GM12873 (cell line): ENCODE measurements around the gene OSGIN1.

Source experiments
- TF ChIP-seq, protein P1 (sequence below): IDR thresholded peaks from 2 replicates; pipeline ENCODE4 v1.5.1; 2012; ENCODE audit warnings: low read depth, mild to moderate bottlenecking, moderate library complexity, low read length, control low read depth; ENCODE audit not compliant: insufficient read depth; ENCODE audit errors: missing control alignments

The OSGIN1 gene

GRCh38 chr16:83946154-83946780 lies 6.8 kb upstream of the OSGIN1 start:
- TF ChIP-seq, protein P1, sequence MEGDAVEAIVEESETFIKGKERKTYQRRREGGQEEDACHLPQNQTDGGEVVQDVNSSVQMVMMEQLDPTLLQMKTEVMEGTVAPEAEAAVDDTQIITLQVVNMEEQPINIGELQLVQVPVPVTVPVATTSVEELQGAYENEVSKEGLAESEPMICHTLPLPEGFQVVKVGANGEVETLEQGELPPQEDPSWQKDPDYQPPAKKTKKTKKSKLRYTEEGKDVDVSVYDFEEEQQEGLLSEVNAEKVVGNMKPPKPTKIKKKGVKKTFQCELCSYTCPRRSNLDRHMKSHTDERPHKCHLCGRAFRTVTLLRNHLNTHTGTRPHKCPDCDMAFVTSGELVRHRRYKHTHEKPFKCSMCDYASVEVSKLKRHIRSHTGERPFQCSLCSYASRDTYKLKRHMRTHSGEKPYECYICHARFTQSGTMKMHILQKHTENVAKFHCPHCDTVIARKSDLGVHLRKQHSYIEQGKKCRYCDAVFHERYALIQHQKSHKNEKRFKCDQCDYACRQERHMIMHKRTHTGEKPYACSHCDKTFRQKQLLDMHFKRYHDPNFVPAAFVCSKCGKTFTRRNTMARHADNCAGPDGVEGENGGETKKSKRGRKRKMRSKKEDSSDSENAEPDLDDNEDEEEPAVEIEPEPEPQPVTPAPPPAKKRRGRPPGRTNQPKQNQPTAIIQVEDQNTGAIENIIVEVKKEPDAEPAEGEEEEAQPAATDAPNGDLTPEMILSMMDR, result no peak

DNA sequence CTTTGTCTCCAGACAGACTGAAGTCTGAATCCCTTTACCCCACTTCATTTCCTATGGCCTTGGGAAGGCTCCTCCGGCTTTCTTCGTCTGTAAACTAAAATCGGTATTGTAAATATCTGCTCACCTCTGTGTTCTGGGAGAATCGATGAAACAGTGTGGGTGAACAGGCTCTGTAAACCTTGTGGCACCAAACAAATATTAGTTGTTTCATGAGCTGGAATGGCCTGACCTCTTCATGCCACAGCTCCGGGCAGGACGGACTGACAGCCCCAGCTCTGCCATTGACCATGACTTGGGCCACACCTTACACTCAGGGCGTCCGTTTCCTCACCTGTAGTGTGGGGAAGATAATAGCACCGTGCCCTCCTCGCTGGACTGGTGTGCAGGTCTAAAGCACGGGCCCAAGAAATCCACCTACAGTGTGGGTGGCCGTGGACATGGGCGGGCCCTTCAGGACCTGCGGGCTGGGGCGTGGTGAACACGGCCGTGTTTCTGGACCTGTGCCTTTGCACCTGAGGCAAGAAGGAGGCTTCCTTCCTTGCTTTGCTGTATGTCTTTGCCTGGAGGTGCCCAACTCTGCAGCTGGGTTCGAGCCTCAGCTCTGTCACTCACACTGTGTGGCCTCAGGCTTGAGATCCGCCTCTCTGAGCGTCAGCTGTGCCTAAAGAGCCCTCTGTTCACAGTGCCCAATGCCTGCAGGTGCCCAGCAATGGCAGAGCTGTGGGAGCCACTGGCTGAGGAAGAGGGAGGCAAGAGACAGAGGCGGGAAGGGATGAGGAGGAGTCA lies 6.1 kb upstream of the OSGIN1 start:
- TF ChIP-seq, protein P1, result no peak

- TF ChIP-seq, protein P1, result no peak
Measured at GRCh38 chr16:83947642-83948234, 5.3 kb upstream of the OSGIN1 start.

GRCh38 chr16:83948914-83949723 lies 3.9 kb upstream of the OSGIN1 start:
- TF ChIP-seq, protein P1, result no peak

- TF ChIP-seq, protein P1, result no peak
Measured at GRCh38 chr16:83949724-83950001, 3.4 kb upstream of the OSGIN1 start.

- TF ChIP-seq, protein P1, result no peak
Measured at GRCh38 chr16:83951544-83951943, 1.5 kb upstream of the OSGIN1 start.

DNA sequence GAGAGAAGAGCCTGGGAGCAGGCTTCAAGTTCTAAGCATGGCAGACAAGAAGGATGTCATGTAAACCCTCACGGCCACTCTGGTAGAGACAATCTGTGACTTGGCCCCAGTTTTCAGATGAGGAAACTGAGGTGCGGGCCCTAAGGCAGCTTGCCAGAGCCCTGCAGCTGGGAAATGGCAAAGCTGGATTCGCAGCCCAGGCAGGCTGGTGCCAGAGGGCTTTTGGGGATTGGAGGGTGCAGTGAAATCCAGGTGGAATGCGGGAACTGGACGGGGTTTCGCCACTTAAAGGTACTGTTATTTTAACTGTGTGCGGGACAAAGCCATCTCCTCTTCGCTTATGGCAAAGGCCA lies 477 bp upstream of the OSGIN1 start:
- TF ChIP-seq, protein P1, result no peak
